ENCODE data around the gene THADA.
"Not testable (repeated sequence)": the region's sequence is repeated elsewhere in the genome, so short reads cannot be mapped to it uniquely, and the experiment has no call there.

THADA gene

DNA sequence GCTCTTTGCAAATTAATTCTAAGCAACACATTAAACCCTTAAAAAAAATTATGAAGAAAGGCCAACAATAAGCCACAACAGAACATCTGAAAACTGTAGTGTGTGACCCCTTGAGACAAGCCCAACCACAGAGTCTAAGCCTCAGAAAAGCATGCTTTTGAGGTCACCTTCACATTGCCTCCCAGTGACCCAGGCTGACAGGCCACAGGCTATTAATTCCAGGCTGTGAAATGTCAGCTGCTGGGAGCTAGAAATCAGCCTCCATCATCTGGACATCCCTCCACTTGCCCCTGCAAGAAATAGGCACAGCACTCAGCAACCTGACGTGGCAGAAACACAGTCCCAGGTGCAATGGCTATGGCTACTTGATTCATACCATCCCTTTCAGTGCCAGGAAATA is 190.0 kb downstream of the THADA start:
- no peak for DNase-seq

DNA sequence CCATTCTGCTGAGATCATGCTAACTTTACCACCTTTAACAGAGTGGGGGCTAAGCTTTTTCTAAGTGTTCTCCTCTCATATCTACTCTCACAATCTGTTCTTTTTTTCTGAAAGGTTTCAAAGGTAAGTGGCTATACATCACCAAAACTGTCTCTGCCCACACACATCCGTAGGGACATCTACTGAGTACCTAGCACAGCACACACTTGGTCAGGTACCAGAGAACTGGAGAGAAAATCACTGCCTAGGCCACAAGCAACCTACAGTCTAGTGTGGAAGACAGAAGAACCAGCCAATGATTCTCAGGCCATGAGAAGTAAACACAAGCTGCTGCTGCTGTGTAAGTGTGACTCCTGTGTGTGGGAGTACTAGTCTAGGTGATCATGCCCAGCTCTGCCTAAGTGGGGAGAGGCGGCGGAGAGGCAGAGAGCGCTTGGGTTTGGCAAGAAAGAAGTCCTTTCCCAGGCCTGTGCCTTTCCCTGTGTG is 193.3 kb downstream of the THADA start:
- no peak for DNase-seq

DNA sequence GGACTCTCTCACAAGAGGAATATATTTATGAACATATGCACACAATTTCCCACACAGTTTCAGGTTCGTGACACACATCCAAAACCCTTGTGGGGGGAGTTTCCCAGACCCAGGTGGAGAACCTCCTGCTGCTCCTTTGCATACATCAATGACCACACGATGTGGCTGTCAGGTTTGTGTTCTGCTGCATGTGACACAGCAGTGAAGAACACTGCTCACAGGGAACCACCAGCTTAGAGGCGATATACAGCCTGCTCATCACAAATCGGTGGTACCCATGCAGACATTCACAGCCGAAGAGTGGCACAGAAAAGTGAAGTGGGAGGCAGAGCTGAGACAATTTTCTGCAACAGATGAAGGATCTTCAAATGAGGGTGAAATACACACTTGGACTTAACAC is 193.8 kb downstream of the THADA start:
- no peak for DNase-seq

DNA sequence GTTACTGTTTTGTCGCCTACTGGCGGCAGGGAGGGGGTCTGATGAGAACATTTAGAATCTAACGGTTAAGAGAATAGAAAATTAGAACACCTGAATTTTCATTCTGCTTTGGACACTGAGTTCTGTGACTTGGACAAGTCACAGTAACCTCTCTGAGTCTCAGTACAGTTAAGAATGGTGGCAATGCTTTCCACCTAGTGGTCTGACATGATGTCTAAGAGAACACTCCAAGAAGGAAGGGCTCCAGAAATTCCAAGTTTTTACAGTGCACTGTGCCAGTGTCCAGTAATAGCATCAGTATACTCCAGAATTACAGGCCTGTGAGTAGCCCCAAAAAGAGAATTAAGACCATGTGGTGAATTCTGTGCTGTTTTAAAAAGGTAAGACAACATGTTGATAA is 195.3 kb downstream of the THADA start:
- DNase-seq = no peak

DNA sequence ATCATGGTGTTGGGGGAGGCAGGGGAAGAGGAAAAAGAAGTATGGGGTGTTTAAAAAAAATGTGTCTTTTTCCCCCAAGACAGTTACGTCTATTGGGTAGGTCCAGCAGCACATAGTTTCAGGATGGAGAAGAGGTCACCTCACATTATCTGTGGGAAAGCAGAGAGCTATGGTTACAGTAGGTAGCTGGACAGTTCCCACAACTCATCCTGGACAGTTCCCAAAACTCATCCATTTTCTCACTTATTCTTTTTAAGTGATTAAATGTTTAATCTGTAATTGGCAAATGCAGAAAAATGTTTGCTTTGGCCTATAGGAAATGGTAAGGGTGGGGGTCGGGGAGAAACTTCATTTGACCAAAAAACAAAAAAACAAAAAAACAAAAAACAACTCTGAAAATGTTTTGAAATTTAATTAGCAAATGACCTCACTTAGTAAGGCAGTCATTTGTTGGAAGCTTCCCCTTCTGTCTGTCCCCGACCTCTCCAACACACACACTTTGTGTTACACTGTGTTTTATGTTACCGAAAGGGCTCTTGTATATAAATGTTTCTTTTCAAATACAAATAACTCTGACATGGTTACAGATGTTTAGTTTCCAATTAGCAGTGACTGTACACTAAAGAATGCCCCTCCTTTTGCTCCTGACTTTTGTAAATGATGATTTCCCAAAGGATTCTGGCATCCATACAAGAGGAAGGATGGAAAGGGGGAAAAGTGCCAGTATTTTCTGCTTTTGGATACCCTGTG is 196.1 kb downstream of the THADA start:
- no peak for DNase-seq

DNA sequence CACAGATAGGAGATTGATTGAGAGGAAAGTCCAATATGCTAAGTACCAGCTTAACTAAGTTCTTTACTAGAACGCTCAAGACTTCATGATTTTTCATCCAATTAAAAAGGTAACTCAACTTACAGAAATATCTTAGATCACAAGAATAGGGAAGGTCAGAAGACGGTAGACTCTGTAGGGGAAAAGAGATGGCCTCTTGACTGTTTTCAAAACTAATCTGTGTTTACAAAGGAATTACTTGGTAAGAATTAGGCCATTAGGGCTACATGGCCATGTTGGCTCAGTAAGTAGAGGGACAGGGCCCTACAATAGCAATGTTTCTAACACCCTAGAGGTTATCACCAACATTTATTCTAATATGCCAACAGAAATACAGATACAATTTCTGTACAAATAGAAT is 196.7 kb downstream of the THADA start:
- no peak for DNase-seq

DNA sequence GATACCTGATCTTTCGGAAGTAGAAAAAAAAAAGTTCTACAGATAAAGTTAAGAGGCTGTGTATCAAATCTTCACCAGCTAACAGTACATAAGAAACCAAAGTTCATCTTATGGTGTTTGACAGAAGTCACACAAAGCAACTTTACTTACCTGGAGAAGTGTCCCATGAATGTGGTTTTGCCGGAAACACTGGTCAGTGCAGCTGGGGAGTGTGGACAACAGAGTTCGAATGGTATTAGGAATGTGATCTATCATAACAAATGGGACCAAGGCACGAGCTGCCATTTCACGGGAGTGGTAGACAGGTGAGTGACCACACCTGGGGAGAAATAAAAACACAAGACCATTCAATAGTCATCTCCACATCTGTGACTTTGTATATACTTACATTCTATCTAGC is 198.0 kb downstream of the THADA start:
- DNase-seq = no peak

DNA sequence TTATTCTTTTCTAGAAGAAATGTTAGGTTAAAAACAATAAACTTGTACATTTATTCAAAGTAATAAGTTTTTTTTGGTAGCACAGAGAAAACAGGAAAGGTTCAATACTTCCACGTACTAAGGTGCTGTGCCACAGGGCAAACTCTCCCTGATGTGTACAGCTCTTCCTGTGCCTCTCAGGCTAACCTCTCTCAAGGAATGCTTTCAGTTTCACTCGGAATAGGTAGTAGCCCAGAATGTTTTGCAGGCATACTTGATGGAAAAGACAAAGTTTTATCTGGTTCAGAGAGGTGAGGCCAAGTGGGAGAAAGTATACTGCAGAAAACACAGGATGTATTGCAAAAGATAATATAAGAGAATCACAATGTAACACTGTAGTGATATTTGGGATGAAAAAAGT is 198.4 kb downstream of the THADA start:
- DNase-seq = no peak

DNA sequence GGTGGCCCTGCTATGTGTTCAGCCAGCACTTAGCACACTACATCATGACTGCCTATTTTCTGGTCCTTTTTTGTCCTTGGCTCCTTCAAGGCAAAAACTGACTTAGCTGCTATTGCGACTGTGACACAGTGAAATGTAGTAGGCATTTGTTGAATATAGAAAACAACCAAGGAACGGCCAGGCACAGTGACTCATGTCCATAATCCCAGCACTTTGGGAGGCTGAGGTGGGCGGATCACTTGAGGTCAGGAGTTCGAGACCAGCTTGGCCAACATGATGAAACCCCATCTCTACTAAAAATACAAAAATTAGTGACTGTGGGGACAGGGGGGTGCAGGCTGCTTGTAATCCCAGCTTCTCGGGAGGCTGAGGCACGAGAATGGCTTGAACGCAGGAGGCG is 199.5 kb downstream of the THADA start:
- DNase-seq = not testable (repeated sequence)

DNA sequence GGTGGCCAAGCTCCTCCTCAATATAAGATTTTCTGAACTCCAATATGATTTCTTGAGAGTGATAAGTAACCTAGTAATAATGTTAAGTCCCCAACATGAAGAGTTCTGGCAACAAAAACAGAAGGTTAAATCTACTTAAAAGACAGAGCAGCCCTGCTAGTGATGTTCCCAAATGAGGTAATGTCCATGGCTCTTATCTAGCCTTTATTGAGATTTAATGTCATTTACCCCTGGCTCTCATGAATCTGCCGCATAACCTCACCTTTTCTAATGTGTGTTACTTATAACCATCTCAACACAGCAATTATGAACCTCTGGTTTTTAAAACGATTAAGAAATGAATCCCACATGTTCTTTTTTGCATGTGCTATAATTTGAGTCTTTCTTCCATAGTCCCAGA is 201.9 kb downstream of the THADA start:
- no peak for DNase-seq

DNA sequence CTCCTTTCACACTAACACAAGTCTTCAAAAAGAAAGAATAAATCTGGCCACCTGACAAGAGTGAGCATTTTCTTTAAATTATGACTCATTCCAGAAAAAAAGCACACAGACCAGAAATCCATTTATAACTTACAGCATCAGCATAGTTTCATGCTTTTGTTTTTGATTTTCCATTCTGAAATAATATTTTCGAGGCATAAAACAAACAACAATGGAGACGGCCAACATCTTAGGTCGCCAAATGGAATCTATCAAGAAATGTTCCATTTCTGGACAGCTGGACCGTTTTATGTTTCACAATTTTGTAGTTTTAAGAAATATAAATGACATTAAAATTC is 204.0 kb downstream of the THADA start:
- no peak for DNase-seq

DNA sequence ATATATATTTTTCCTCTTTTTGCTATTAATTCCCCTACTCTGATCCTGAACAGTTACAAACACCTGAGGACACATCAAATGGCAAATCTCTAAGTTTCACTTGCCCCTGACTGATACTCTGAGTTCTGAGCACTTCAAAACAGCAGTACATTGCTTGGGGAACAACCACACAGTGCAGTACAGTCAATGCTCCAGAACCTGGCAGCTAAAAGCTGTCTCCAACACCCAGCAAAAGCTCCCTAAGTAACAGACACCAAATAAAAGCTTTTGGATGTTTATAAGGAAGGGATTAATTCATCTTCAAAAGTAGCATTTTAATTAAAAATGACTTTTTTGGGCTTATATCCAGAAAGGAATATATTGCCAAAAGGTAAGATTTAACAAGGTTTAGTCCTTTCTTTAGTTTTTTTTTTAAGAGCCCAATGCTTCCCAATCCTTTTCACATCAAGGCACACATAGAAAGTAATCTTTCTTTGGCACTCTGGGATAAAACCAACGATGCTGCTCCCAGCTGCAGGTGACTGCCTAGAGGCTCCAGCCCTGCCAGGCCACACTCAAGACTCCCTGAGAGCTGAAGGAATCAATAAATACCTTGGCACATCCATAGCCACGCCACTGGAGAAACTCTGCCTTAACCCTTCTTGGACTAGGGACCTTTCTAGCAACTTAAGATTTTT is 204.5 kb downstream of the THADA start:
- no peak for DNase-seq

DNA sequence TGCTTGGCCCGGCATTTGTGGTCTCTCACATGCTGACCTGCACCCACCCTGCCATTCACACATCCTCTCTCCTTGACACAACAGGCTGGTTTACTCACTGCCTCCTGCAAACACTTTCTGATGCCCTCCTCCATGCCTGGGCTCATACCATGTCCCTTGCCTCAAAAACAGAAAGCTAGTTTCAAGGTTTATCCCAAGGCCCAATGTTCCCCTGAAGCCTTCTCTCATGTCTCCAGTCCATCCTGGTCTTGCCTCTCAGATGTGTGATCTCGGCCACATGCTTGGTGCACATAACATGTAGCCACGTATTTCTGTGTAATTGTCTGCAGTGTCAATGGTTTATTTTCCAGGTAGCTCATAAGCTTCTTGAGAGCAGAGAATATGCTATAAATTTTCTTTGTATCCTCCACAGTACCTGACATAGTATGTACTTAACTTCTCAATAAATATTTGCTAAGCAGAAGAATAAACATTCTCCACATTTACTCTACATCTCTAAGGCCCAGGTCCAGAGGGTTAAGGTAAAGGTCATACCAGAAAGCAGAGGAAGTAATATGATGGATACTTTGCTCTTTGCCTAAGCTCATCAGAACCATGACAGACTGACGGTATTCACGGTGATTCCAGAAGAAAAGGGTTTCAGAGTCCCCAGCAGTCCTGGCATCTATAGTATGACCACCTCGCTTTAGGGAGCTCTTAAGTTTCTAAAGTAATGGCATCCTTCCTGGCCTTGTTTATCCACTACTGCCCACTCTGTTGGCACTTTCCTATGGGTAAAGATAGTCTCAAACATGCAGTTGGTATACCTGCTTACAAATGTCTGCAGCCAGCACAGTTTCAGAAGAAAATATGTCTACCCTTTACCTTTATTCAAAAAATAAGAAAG is 206.0 kb downstream of the THADA start:
- DNase-seq = no peak

DNA sequence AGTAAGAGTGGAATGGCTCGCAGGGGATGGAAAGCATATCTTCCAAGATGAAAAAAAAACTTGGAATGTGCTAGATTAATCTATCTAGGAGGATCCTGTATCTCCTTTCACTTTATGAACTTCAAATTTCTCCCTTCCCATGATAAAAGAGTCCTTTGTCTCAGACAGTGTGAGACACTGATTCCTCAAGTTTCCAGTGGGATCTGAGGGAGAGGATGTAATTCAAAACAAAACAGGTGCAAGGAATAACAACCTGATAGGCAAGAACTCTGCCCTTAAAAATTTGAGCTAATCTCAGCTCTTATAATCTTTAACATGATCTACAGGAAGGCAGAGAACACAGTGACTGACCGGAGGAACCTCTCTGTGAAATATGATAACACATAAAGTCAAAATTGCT is 207.5 kb downstream of the THADA start:
- DNase-seq = no peak

DNA sequence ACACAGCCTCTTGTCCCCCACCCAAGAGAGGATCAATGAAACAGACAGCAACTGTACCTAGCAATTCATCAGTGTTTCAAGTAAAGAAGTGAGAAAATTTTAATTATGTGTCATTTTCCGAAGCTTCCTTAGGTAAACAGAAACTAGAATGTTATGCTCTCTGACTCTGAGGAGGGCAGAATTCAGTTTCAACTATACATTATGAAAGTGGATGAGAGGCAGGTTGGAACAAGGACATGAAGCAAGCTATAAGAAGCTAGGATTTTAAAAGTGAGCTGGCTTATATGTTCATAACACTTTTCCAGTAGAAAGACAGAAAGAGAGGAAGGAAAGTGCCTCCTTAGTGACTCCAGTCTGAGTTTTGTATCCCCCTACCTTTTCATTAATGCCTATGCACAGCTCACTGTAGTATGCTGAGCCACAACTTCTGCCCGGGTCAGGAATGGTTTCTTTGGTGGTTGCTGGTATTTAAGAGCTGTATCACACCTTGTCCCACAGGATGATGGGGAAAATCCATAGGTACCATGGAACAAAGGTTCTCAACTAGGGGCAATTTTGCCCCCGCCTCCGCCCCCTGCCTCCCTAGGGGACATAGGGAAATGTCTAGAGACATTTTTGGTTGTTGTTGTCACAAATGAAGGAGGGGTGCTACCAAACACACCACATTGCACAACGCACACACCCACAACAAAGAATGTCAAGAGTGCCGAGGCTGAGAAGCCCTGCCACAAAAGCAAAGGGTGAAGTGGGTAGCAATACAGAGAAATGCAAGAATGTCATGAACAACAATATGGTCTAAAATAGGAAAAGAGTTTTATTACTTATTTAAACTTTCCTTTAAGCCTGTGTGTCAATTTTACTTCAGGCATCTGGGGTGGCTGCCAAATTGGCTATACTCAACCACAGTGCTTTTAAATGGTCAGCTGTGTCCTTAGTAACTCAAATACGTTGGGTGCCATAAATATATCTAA is 208.5 kb downstream of the THADA start:
- no peak for DNase-seq

DNA sequence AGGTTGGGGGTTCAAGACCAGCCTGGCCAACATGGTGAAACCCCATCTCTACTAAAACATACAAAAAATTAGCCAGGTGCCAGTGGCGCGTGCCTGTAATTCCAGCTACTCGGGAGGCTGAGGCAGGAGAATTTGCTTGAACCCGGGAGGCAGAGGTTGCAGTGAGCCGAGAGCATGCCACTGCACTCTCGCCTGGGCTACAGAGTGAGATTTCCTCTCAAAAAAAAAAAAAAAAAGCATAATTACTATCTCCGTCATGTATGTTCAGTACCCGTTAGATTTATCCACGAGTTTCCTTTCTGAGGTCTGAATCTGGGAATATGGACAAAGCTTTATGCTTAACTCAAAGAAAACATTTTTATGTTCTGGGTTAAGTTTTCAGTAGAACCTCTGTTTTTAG is 209.2 kb downstream of the THADA start:
- DNase-seq = not testable (repeated sequence)

DNA sequence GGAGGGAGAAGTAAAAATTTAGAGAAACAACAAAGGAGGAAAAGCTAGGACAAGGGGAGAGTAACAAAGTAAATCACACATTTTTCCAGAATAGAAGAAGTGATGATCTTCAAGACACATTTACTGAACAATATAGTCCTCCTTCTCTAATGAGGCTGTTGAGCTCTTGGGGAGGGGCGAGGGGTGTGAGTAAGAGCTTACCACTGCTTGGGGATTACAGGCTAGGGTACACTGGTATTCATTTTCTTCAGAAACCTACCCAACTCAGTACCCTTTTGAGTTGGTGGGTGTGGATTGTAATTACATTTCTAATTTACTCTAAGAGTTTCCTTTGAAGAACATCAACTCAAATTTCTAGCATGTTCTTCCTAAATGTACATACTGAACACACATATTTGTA is 211.7 kb downstream of the THADA start:
- DNase-seq = no peak

DNA sequence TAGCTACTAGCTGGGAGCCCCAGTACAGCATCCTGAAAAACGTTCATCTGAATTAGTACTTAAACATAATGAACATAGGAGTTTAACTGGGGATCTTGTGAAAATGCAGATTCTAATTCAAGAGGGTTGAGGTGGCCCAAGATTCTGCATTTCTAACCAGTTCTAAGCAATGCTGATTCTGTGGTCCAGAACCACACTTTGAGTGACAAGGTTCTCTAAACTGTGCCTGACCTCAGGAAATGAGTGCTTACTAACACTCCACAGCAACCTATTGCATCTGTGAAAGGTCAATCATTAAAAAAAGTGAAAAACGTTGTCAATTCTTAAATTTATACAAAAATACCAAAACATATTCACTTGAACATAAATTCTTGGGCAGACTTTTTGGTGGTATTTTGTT is 212.3 kb downstream of the THADA start:
- no peak for DNase-seq

DNA sequence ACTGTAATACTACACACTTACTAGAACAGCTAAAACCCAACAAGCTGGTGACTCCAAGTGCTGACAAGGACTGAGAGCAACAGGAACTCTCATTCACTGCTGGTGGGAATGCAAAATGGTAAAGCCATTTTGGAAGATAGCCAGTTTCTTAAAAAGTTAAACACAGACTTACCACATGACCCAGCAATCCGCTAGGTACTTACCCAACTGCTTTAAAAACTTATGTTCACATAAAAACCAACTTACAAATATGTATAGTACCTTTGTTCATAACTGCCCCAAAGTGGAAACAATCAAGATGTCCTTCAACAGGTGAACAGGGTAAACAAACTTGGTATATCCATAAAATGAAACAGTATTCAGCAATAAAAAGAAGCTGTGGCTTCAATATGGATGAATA is 216.3 kb downstream of the THADA start:
- no peak for DNase-seq

DNA sequence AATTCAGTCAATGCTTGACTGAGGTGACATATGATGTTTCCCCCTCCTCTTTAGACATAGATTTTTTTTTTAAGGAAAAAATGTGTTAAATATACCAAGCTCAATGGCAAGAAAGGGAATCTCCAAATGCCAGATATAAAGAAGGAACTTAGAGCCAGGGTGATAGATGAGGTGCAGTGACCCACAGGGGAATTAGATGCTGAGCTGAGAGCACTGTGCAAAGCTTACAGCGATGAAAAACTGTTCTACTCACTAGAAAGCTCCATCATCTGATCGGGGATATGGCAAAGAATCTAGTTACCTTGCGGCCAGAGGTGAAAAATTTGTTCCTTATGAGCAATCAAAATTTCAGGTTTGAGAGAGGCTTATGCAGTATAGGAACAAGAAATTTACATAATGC is 218.5 kb downstream of the THADA start:
- no peak for DNase-seq

DNA sequence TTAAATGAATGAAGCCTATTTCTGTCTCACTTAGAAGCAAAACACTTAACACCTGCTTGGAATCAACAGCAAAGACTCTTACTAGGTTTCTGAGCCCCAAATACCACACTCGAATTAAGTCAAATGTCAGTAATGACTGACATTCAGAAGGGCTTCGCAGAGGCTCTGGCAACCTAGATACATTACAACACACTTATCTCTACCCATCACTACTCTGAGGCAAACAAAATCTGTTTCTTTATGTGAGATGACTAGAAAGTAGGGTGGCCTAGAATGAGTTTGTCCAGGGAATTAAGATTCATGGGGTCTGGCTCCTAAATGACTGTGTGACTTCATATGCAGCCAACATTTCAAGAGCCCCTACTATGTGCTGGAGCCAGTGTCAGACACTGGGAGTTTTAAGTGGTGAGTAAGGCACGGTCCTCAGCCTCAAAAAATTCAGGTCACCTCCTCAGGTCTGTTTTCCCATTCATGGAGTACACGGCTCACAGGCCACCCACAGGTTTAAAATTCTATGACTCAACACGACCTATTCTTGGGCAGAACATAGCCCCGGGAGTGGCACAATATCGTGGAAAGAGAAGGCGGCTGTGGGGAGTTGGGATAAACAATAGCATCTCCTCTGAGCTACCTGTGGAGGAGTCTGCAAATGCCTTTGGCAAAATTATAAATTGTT is 219.2 kb downstream of the THADA start:
- no peak for DNase-seq

Data from activated CD4-positive, CD25-positive, alpha-beta regulatory T cell treated with anti-CD3 and anti-CD28 coated beads, Interleukin-2, amount 50 U/mL, for 72 hours (primary cell).